Lower lobe of right lung (tissue), 2 donors: ENCODE measurements around the gene MYOM1. TPM values are rescaled to one million over a fixed set of nuclear protein-coding genes. Genes with fewer than 3 reads are reported as not detected.

Experiments
- ATAC-seq, 2 donors: fragments of 200-7000 bp; cut with Tn5 transposase; one replicate each; pipeline ENCODE4 v1.9.1; 2020 to 2022; ENCODE audit warnings: mild to moderate bottlenecking in 2 of 2, moderate library complexity in 2 of 2
- DNase-seq: peaks from one replicate; pipeline ENCODE4 v3.0.0-alpha.2; 2020
- H3K27ac ChIP-seq: fragments of 200-600 bp; one replicate; pipeline ENCODE4 v1.8.0; 2022
- H3K27me3 ChIP-seq: fragments of 200-600 bp; one replicate; pipeline ENCODE4 v1.8.0; 2022; ENCODE audit warnings: low read depth
- H3K36me3 ChIP-seq: fragments of 200-600 bp; one replicate; pipeline ENCODE4 v1.8.0; 2022; ENCODE audit warnings: mild to moderate bottlenecking
- H3K4me1 ChIP-seq: fragments of 200-600 bp; one replicate; pipeline ENCODE4 v1.8.0; 2022
- H3K4me3 ChIP-seq: fragments of 200-600 bp; one replicate; pipeline ENCODE4 v1.8.0; 2022; ENCODE audit warnings: mild to moderate bottlenecking
- H3K9me3 ChIP-seq: fragments of 200-600 bp; one replicate; pipeline ENCODE4 v1.8.0; 2022
- CTCF ChIP-seq: fragments of 200-600 bp; IDR thresholded peaks from one replicate; pipeline ENCODE4 v1.8.0; 2022; ENCODE audit warnings: antibody characterized with exemption, mild to moderate bottlenecking
- intact Hi-C: fragments of 100-400 bp; cut with DNase I; formaldehyde crosslinking; loops from one replicate; pipeline ENCODE4 v1.11.0; 2022
- long read RNA-seq: library from polyadenylated mRNA; unstranded; transcript quantifications from one replicate; pipeline ENCODE4 v2.0.0, GENCODE V29; 2021
- total RNA-seq: library from RNA; stranded (reverse); fragmentation: NEBNext Ultra II Directional; extraction: Animal tissue kit (Norgen Biotek cat#: 25700); gene quantifications from one replicate; pipeline ENCODE4 v1.2.1, GENCODE V29; 2021
- donor health status: DM: no; HTN: yes; CAD: no; lungs with severe emphysema.

The MYOM1 gene
- total RNA-seq, result 5.0 TPM
- long read RNA-seq, partial matches to known transcripts, result 2 of 3 reads
- long read RNA-seq, other reads (novel, unspliced or antisense), result 1 of 3 reads

GRCh38 chr18:3219631-3220335, at the start of gene MYOM1:
Gene MYOM1, minus strand, starts transcription at chr18:3219968. Its CDS starts 4,745 bp downstream, at chr18:3215223.
- TF ChIP-seq CTCF, result no peak
- DNase-seq (no peak), ATAC-seq (no peak)
- intact Hi-C loops, result no loop called here
- Histone ChIP-seq H3K4me1 (no peaks in the 10 kb centered on the region), H3K36me3 (no peaks in the 10 kb centered on the region), H3K27ac (no peak within 1 kb of the TSS), H3K9me3 (no peaks in the 10 kb centered on the region), H3K4me3 (no peak within 1 kb of the TSS), H3K27me3 (no peaks in the 10 kb centered on the region)

GRCh38 chr18:3269241-3269913, 49.6 kb upstream of the MYOM1 start:
- H3K4me3 ChIP-seq, result no peak overlapping the region
- no peak overlapping the region for H3K27ac ChIP-seq
- no peaks in the 10 kb centered on the region for H3K9me3 ChIP-seq
- H3K36me3 ChIP-seq, result peaks cover 21% of the 10 kb centered on the region
- peaks cover 66% of the 10 kb centered on the region for H3K4me1 ChIP-seq
- DNase-seq (no peak), ATAC-seq (peak; percentile 42 to 44)
- intact Hi-C loops, result no loop called here
- TF ChIP-seq CTCF, result no peak
- no peaks in the 10 kb centered on the region for H3K27me3 ChIP-seq

GRCh38 chr18:3268306-3268705, 48.5 kb upstream of the MYOM1 start:
- H3K4me3 ChIP-seq, result no peak overlapping the region
- no peak overlapping the region for H3K27ac ChIP-seq
- peaks cover 10% of the 10 kb centered on the region for H3K36me3 ChIP-seq
- H3K4me1 ChIP-seq, result peaks cover 77% of the 10 kb centered on the region
- intact Hi-C loops, result no loop called here
- ATAC-seq (no peak), DNase-seq (no peak)
- no peaks in the 10 kb centered on the region for H3K9me3 ChIP-seq
- H3K27me3 ChIP-seq, result no peaks in the 10 kb centered on the region
- no peak for TF ChIP-seq CTCF

- Histone ChIP-seq H3K9me3 (no peaks in the 10 kb centered on the region), H3K36me3 (no peaks in the 10 kb centered on the region), H3K27me3 (no peaks in the 10 kb centered on the region), H3K4me1 (peaks cover 78% of the 10 kb centered on the region), H3K4me3 (no peak overlapping the region), H3K27ac (no peak overlapping the region)
- ATAC-seq (no peak), DNase-seq (no peak)
- no peak for TF ChIP-seq CTCF
- intact Hi-C loops, result no loop called here
These were observed 46.4 kb upstream of the MYOM1 start for GRCh38 chr18:3266062-3266608.

- Histone ChIP-seq H3K4me3 (no peak overlapping the region), H3K36me3 (no peaks in the 10 kb centered on the region), H3K27me3 (no peaks in the 10 kb centered on the region), H3K4me1 (peaks cover 80% of the 10 kb centered on the region), H3K27ac (no peak overlapping the region), H3K9me3 (no peaks in the 10 kb centered on the region)
- TF ChIP-seq CTCF, result no peak
- DNase-seq (no peak), ATAC-seq (no peak)
- intact Hi-C loops, result no loop called here
These were observed 45.8 kb upstream of the MYOM1 start for GRCh38 chr18:3265564-3266033.
